Endothelial cell of umbilical vein (primary cell): Measurements from ENCODE around the gene PEX5. TPM values are rescaled to one million over a fixed set of nuclear protein-coding genes. Genes with fewer than 3 reads are reported as not detected.
"Not testable (repeated sequence)": the region's sequence is repeated elsewhere in the genome, so short reads cannot be mapped to it uniquely, and the experiment has no call there.

Experiments
- BruUV-seq: library from RNA; stranded (reverse); fragments of 400-500 nt; replicated peaks from 2 replicates; lab custom pipeline; 2021; lab: Mats Ljungman, UMichigan
- CTCF ChIA-PET: fragments of 300-600, 350-600 bp; sonication (Branson Sonifier 250); formaldehyde crosslinking; loops from one replicate; lab custom pipeline; 2021; ENCODE audit warnings: antibody characterized with exemption, inconsistent platforms; lab: Charles Lee
- POLR2A ChIA-PET: fragments of 300-600, 350-600 bp; sonication (Branson Sonifier 250); formaldehyde crosslinking; loops from one replicate; lab custom pipeline; 2021; ENCODE audit warnings: antibody characterized with exemption, inconsistent platforms; lab: Charles Lee
- DNase-seq: peaks from one replicate; pipeline ENCODE4 v3.0.0-alpha.2; 2011; ENCODE audit warnings: low read depth, low spot score
- FAIRE-seq: peaks from 2 replicates; lab custom pipeline; 2011; peaks lifted over from hg19 to GRCh38; lab: Jason Lieb, UNC
- H2AFZ ChIP-seq: 2 replicates; pipeline ENCODE4 v1.6.0; 2012; ENCODE audit warnings: low read depth, low read length, control low read depth, inconsistent platforms
- H3K27ac ChIP-seq: 2 replicates; pipeline ENCODE4 v1.5.1; 2011; ENCODE audit warnings: low read depth, mild to moderate bottlenecking, control low read depth, low read length, moderate library complexity; ENCODE audit not compliant: insufficient read depth
- H3K27me3 ChIP-seq, 2 experiments: 2 replicates each; pipeline versions ENCODE4 v1.6.0 to v1.6.1; 2011; ENCODE audit warnings: low read length in 2 of 2, mixed read lengths in 1 of 2; ENCODE audit not compliant: control insufficient read depth in 2 of 2, insufficient read depth in 2 of 2
- H3K36me3 ChIP-seq, 2 experiments: 2 replicates in 1 of 2; 3 replicates in 1 of 2; pipeline ENCODE4 v1.5.1; 2011; ENCODE audit warnings: low read length in 2 of 2, mild to moderate bottlenecking in 1 of 2, moderate library complexity in 1 of 2; ENCODE audit not compliant: control insufficient read depth in 2 of 2, insufficient read depth in 2 of 2; ENCODE audit errors: extremely low read depth in 1 of 2
- H3K4me1 ChIP-seq: 3 replicates; pipeline ENCODE4 v1.5.1; 2011; ENCODE audit warnings: mild to moderate bottlenecking, low read length; ENCODE audit not compliant: control insufficient read depth, insufficient read depth; ENCODE audit errors: extremely low read depth
- H3K4me2 ChIP-seq: 2 replicates; pipeline ENCODE4 v1.6.1; 2011; ENCODE audit warnings: low read length, control low read depth, mixed read lengths; ENCODE audit not compliant: insufficient read depth
- H3K4me3 ChIP-seq, 3 experiments: fragments of 200-600 bp in 1 of 3; sonication (generic), shearing (Covaris generic) in 1 of 3; replicated peaks in 1 of 3; 2 replicates each; pipeline ENCODE4 v1.5.1; 2011 to 2016; ENCODE audit warnings: control low read depth in 3 of 3, low read length in 3 of 3, mild to moderate bottlenecking in 2 of 3, inconsistent platforms in 1 of 3, low read depth in 1 of 3, moderate library complexity in 1 of 3; ENCODE audit not compliant: insufficient read depth in 1 of 3
- H3K79me2 ChIP-seq: 2 replicates; pipeline ENCODE4 v1.6.0; 2012; ENCODE audit warnings: low read length, inconsistent platforms; ENCODE audit not compliant: control insufficient read depth, insufficient read depth
- H3K9ac ChIP-seq: replicated peaks from 2 replicates; pipeline ENCODE3; 2011; ENCODE audit warnings: low read length, control low read depth; ENCODE audit not compliant: insufficient read depth; ENCODE audit errors: extremely low read depth
- H3K9me1 ChIP-seq: replicated peaks from 3 replicates; pipeline ENCODE4 v1.6.0; 2011; ENCODE audit warnings: mild to moderate bottlenecking, low read length; ENCODE audit not compliant: control insufficient read depth, insufficient read depth; ENCODE audit errors: extremely low read depth
- H3K9me3 ChIP-seq: replicated peaks from 2 replicates; pipeline ENCODE4 v1.5.1; 2012; ENCODE audit warnings: low read length, inconsistent platforms; ENCODE audit not compliant: control insufficient read depth, insufficient read depth
- H4K20me1 ChIP-seq: replicated peaks from 2 replicates; pipeline ENCODE3; 2011; ENCODE audit warnings: mild to moderate bottlenecking, low read length; ENCODE audit not compliant: control insufficient read depth, insufficient read depth; ENCODE audit errors: extremely low read depth
- EZH2 ChIP-seq: IDR thresholded peaks from 2 replicates; pipeline ENCODE4 v1.6.1; 2012; ENCODE audit warnings: borderline replicate concordance, low read depth, mild to moderate bottlenecking, moderate library complexity, low read length, inconsistent platforms; ENCODE audit not compliant: severe bottlenecking
- FOS ChIP-seq: IDR thresholded peaks from 2 replicates; pipeline ENCODE4 v1.6.1; 2011; ENCODE audit warnings: mild to moderate bottlenecking, low read length, moderate library complexity, borderline replicate concordance; ENCODE audit not compliant: insufficient read depth
- GATA2 ChIP-seq: IDR thresholded peaks from 2 replicates; pipeline ENCODE4 v1.7.0; 2011; ENCODE audit warnings: low read depth, mild to moderate bottlenecking, moderate library complexity, mixed read lengths, low read length; ENCODE audit not compliant: insufficient read length, insufficient read depth
- JUN ChIP-seq: IDR thresholded peaks from 2 replicates; pipeline ENCODE4 v1.6.1; 2011; ENCODE audit warnings: borderline replicate concordance, low read depth; ENCODE audit not compliant: insufficient read length, insufficient read depth
- MYC ChIP-seq: IDR thresholded peaks from one replicate; pipeline ENCODE4 v1.6.1; 2011; ENCODE audit warnings: mild to moderate bottlenecking, low read depth, low read length
- POLR2A ChIP-seq: IDR thresholded peaks from 2 replicates; pipeline ENCODE4 v1.6.1; 2012; ENCODE audit warnings: low read depth, mild to moderate bottlenecking, control low read depth, low read length
- POLR2AphosphoS5 ChIP-seq: IDR thresholded peaks from 2 replicates; pipeline ENCODE4 v1.6.1; 2012; ENCODE audit warnings: low read depth, mild to moderate bottlenecking, control low read depth, low read length, moderate library complexity; ENCODE audit not compliant: insufficient read depth
- dilution Hi-C: fragments of 300-500 bp; cut with MboI; formaldehyde crosslinking; loops from one replicate; pipeline ENCODE4 v1.15.0; 2019; ENCODE audit warnings: low sequenced_read_pairs; ENCODE audit not compliant: extremely low pct_ligation_motif_present
- intact Hi-C: fragments of 100-400 bp; cut with micrococcal nuclease; formaldehyde crosslinking; loops from one replicate; pipeline ENCODE4 v1.10.0; 2022
- polyA plus RNA-seq, 4 experiments: library from polyadenylated mRNA; depleted of rRNA in 3 of 4; stranded (reverse) in 3 of 4; unstranded in 1 of 4; fragments of >200 nt; gene quantifications; 2 replicates each; pipeline versions ENCODE4 v1.2.1 to v1.2.3, GENCODE V29; 2011 to 2012; ENCODE audit warnings: missing spikeins in 1 of 4
- total RNA-seq: library from RNA; stranded (reverse); gene quantifications from 2 replicates; pipeline ENCODE4 v1.2.3, GENCODE V29; 2021
- TF ChIP-seq, protein P1 (sequence below), 2 donors: IDR thresholded peaks; 1 replicate in 1 of 2; 2 replicates in 1 of 2; pipeline ENCODE4 v1.5.1; 2011; ENCODE audit warnings: low read length in 2 of 2, mild to moderate bottlenecking in 2 of 2, moderate library complexity in 2 of 2, control low read depth in 1 of 2, inconsistent platforms in 1 of 2, low read depth in 1 of 2; ENCODE audit not compliant: insufficient read depth in 1 of 2; ENCODE audit errors: extremely low read depth in 1 of 2
- TF ChIP-seq, protein P2 (sequence below): IDR thresholded peaks from 2 replicates; pipeline ENCODE4 v1.6.1; 2011; ENCODE audit not compliant: insufficient read depth, insufficient read length

Gene PEX5
- total and polyA plus RNA-seq, 2 donors (not counting 3 experiments of a cell fraction or from before 2014, with no cell fraction given): 12.9 to 32.3 TPM

DNA sequence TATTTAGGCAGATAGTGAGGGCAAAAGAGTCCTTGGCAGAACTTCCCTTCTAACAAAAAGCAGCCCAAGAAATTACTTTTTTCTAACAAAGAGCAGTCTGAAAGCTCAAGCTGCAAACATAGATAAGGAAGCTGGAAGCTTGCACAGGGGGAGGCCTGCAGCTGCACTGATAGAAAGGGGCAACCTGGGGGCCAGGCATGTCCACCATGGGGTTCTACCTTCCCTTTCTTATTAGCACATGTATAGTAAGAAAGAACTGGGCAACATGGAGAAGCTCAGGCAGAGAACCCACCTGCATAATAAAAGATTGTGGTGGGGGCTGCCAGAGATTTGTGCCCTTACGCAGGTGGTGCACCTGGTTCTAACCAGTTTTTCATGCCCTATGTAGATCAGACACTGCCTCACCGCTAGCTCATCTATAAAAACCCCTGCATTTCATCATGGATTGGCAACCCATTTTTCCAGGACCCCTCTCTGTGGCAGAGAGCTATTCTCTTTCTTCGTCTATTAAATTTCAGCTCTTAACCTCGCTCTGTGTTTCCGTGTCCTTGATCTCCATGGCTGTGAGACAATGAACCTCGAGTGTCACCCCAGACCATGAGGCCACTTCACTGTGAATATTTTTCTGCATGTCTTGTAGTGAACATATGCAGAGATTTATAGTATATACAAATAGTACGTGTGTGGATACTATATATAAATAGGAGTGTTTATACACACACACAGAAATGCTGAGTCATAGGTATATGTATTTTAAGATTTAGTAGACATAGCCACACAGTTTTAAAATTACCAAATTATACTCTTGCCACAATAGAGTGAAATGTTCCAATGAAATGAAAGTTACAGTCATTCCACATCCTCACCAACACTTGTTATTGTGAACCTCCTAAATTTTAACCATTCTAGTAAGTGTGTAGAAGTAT lies 53.0 kb downstream of the PEX5 start:
- TF ChIP-seq MYC (no peak), POLR2AphosphoS5 (no peak), FOS (no peak), EZH2 (no peak), POLR2A (no peak), JUN (no peak), GATA2 (no peak)
- TF ChIP-seq, protein P1, sequence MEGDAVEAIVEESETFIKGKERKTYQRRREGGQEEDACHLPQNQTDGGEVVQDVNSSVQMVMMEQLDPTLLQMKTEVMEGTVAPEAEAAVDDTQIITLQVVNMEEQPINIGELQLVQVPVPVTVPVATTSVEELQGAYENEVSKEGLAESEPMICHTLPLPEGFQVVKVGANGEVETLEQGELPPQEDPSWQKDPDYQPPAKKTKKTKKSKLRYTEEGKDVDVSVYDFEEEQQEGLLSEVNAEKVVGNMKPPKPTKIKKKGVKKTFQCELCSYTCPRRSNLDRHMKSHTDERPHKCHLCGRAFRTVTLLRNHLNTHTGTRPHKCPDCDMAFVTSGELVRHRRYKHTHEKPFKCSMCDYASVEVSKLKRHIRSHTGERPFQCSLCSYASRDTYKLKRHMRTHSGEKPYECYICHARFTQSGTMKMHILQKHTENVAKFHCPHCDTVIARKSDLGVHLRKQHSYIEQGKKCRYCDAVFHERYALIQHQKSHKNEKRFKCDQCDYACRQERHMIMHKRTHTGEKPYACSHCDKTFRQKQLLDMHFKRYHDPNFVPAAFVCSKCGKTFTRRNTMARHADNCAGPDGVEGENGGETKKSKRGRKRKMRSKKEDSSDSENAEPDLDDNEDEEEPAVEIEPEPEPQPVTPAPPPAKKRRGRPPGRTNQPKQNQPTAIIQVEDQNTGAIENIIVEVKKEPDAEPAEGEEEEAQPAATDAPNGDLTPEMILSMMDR (IDR thresholded peaks at IDR 0.05; ENCODE audit: extremely low read depth in 1 of 2, insufficient read depth in 1 of 2, low read depth in 1 of 2, low read length in 2 of 2): no peak
- TF ChIP-seq, protein P2, sequence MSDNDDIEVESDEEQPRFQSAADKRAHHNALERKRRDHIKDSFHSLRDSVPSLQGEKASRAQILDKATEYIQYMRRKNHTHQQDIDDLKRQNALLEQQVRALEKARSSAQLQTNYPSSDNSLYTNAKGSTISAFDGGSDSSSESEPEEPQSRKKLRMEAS: no peak
- FAIRE-seq: no peak
- CTCF ChIA-PET: no interaction called here
- Histone ChIP-seq H3K36me3 (no peaks in the 10 kb centered on the region), H3K9me3 (no peaks in the 10 kb centered on the region), H3K79me2 (no peaks in the 10 kb centered on the region), H2AFZ (no peak overlapping the region), H4K20me1 (no peaks in the 10 kb centered on the region), H3K9me1 (no peaks in the 10 kb centered on the region), H3K9ac (no peak overlapping the region), H3K4me2 (no peak overlapping the region), H3K27me3 (peaks cover 0 to 7% of the 10 kb centered on the region in 2 experiments), H3K4me1 (no peaks in the 10 kb centered on the region), H3K4me3 (no peak overlapping the region), H3K27ac (no peak overlapping the region)
- intact Hi-C loops: no loop called here
- DNase-seq: no peak
- no TSS peak for BruUV-seq
- POLR2A ChIA-PET: no interaction called here
- dilution Hi-C loops: no loop called here

DNA sequence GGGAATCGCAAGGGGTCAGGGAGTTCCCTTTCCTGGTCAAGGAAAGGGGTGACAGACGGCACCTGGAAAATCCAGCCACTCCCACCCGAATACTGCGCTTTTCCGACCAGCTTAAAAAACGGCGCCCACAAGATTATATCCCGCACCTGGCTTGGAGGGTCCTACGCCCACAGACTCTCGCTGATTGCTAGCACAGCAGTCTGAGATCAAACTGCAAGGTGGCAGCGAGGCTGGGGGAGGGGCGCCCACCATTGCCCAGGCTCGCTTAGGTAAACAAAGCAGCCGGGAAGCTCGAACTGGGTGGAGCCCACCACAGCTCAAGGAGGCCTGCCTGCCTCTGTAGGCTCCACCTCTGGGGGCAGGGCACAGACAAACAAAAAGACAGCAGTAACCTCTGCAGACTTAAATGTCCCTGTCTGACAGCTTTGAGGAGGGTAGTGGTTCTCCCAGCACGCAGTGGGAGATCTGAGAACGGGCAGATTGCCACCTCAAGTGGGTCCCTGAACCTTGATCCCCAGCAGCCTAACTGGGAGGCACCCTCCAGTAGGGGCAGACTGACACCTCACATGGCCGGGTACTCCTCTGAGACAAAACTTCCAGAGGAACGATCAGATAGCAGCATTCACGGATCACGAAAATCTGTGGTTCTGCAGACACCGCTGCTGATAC lies 62.0 kb downstream of the PEX5 start:
- H3K9ac ChIP-seq, CTCF ChIA-PET: not testable (repeated sequence)

More for the DNA sequence above, 62.0 kb downstream of the PEX5 start:
- POLR2A ChIA-PET, DNase-seq, H3K27me3 ChIP-seq, dilution Hi-C loops, BruUV-seq, H3K36me3 ChIP-seq, H3K9me1 ChIP-seq, H3K4me3 ChIP-seq, H3K27ac ChIP-seq, H2AFZ ChIP-seq, H4K20me1 ChIP-seq, H3K4me1 ChIP-seq, H3K4me2 ChIP-seq, H3K79me2 ChIP-seq, H3K9me3 ChIP-seq, intact Hi-C loops, FAIRE-seq: not testable (repeated sequence)
